CD4-positive, alpha-beta T cell treated with Interferon gamma for 1 hour (primary cell): ENCODE results near the gene MYOD1.

Experiments
- DNase-seq: peaks from one replicate; pipeline ENCODE4 v3.0.0-alpha.2; 2020

MYOD1 gene

DNA sequence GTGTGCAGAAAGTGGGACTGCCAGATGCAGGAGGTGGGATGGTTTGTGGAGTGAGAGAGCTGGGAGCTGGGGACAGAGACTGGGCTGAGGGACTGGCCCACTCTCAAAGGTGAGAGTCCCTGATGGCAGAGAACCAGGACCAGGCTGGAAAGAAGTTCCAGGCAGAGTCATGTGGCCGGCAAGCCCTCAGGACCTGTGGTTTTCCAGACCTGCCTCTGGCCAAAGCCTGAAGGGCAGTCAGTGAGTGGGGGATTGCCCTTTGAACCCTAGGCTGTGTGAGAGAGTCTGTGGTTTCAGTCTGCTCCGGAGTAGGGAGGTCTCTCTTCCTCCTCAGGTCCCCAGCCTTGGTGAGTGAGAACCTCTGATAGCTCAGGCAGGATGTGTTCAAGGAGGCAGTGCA is 32.2 kb downstream of the MYOD1 start:
- no peak for DNase-seq

DNA sequence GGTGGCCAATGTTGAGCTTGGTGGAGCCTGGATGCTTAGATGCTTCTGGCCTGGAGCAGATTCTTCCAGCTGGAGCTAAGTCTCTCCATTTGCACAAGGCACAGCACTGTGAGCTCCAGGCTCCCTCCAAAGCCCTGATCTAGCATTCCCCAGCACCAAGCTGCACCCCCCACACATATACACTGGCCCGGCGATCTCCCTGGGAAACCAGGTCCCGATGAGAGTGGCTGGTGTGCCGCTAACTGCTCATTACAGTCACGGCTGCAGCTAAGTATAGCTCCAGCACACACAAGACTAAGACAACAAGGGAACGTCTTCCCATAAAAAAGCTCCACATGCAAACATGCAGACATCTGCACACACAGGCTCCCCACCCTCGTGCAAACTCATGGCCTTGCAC is 32.8 kb downstream of the MYOD1 start:
- DNase-seq, result no peak

DNA sequence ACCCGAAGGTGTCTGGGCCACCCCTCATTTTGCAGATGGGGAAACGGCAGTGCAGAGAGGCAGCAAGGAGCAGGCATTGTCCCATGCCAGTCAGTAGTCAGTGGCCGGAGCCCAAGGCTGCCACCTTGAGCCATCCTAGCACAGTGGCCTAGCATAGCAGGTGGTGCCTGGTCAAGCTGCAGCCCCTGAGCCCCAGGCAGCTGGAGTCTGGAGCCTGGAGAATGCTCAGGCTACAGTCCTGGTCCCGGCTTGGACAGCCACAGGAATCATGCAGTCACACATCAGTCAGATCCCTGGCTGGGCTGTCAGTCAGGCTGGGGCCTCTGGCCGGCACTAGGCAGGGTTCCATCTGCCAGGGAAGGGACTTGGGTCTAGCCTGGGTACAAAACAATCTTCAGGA is 33.8 kb downstream of the MYOD1 start:
- DNase-seq, result no peak

DNA sequence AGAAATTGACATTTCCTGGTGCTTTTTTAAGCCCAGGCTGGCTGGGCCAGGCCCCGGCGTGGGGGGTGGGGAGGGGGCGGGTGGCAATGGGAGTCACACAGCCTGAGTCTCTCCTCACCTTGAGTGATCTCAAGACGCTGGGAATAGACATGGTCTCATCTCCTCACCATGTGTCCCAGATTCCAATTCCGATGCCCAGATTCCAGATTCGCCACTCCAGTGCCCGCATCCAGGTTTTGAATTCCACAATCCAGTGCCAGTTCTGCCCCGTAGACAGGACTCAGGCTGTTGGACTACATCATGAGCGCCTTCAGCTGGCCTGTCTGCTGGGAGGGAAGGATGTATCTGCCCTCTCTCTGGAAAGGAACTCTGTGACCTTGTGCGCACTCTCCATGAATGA is 34.3 kb downstream of the MYOD1 start:
- no peak for DNase-seq

DNA sequence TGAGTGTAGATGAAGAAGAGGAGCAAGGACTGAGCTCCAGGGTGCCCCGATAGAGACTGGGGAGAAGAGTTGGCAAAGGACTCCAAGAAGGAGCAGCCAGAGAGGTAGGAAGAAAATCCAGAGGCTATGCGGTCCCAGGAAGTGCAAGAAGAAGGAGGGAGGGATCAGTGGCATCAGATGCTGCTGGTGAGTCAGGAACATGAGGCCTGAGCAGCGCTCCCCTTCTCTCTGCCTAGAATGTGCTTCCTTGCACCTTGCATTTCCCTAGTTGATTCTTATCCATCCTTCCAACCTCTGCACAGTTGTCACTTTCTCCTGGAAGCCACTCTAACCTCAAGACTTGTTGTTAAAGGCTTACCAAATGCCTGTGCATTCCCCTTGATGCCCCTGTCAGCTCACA is 36.5 kb downstream of the MYOD1 start:
- DNase-seq, result no peak

DNA sequence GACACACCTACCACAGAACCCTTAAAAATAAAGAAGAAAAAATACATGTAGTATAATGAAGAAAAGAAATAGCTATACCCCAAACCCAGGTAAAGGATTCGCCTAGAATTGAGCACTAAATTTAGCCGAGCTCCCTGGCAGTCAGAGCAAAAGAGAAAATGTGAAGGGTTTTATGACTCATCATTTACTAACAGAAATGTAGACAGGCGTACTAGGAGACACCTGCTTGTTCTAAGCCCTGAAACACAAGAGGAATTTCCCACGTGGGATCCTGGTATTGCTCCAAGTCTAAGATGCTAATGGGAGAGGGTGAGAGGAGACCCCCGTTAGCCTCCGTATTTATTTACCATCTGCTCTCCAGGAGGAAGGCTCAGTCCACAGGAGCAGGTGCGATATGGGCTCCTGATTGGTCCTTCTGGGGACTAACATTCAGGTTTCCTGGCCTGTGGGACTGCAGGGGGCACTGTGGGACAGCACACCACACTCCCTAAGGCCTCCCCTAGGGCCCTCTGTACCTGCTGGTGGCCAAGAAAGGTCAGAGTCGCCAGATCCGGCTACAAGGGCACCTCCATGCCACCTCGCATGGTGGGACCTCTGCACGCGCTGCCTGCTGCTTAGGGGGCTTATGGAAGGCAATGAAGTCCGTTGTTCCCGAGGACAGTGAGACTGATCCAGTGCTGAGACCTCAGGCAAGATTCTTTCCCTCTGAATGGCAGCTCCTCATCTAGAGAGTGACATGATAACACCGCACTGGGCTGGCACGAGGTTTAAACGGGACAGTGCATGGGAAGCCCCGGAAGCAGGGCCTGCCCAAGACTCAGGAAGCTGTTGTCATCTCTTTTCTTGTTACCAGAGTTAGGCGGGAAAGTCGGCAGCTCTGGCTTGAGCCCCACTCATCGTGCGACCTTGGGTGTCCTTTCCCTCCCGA is 41.0 kb downstream of the MYOD1 start:
- no peak for DNase-seq

DNA sequence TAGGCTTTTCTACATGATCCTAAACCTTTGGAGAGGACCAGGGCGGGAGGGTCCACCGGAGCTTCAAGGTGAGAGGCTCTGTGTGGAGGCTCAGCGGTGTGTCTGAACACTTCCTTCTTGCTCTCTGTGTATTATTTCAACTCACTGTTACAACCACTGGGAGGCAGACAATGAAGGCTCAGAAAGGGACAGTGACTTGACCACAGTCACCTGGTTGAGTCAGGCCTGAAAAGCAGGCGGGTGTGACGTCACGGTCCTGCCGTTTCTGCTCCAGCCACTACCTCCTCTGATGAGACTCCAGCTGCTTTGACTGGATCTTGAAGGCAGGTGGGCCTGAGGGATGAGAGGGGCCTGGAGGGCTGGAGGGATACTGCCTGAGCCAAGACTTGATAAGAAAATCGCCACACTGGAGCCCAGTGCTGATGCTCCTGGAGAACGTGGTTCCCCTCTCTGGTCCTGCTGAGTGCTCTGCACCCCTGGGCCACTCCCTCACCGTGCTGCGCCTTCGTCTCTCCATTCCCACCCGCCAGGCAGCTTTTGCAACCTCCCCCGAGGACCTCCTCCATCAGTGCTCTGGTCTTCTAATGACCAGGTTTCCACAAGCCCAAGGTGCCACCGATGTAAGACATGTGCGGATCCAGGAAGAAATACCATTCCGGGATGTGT is 43.1 kb downstream of the MYOD1 start:
- no peak for DNase-seq

DNA sequence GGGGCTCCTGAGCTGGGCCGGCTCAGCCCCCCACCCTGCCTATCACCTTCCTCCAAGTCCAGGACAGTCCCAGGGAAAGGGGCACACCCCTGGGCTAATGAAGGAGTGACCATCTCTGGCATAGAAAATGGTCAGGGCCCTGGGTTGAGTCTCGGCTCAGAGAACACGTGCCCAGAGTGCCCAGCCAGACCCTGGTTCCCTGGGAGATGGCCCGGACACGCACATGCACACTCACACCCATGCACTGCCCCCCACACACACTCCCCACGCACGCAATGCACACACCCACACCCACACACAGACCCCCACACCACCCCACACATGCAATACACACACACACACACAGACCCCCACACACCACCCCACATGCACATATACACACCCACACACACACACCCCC is 43.9 kb downstream of the MYOD1 start:
- no peak for DNase-seq

DNA sequence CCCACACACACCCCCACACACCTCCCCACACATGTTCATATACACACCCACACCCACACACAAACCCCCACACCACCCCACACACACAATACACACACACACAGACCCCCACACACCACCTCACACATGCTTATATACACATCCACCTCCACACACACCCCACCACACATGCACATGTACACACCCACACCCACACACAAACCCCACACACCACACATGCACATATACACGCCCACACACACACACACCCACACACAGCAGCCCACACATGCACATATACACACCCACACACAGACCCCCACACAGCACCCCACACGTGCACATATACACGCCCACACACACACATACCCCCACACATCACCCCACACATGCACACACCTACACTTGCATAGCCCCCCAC is 44.3 kb downstream of the MYOD1 start:
- DNase-seq, result no peak

DNA sequence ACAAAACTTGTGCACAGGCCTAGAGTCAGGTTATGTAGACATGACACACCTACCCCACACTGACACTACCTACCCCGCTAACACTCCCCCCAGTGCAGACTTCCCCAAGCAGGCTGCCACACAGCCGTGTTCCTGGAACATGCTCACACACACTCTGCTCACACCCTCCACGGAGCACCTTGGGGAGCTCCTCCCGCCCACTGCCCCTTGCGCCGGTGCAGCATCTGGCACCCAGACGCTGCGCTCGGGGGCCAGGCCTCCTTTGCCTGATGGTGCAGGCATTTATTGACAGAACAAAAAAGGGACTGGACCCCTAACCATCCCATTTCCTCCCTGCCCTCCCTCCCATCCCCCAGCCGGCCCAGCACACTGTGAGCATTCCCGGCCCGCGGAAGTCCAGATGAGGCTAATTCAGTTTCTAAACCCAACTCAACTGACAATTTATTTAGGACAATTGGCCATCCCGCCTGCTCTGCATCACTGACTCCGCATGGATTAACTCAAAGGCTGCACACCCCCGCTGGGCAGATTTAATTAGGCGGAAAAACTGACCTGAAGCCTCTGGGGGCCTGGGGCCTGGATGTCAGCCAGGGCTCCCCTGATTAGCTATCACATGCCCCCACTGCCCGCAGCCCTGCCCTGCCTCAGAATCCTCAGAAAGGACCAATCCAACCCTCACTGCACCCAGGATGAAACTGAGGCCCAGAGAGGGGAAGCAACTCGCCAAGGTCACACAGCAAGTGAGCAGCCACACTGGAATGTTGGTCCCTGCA is 45.3 kb downstream of the MYOD1 start:
- DNase-seq, result no peak

DNA sequence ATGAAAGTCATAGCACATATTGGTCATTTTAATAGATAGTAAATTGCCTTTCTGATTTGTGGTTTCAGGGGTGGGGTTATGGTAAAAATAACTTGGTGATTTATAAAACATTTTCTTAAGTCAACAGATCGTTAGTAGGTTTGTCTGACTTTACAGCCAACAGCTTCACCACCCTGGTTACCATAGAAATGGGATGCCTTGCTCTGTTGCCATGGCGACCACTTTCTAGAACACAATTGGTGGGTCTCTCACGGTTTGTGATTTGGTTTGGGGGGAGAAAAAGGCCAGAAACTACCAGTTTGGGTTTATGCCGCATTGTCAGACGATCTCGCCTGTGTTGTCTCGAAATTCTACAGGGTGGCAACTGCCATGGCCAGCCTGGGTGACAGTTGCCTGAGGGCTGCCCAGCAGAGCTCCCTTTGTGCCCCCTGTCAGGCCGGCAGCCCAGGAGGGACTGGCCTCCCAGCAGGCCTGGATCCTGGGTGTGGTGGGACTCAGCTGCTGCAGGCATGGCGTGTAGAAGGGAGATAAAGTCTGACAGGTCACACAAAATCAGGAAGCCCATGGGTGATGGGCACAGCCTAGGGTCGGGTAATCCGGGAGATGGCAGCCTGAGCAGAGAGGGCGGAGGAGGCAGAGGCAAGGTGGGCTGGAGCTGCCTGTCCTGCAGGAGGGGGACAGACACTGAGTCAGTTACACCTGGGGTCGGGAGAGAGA is 46.1 kb downstream of the MYOD1 start:
- DNase-seq, result no peak

DNA sequence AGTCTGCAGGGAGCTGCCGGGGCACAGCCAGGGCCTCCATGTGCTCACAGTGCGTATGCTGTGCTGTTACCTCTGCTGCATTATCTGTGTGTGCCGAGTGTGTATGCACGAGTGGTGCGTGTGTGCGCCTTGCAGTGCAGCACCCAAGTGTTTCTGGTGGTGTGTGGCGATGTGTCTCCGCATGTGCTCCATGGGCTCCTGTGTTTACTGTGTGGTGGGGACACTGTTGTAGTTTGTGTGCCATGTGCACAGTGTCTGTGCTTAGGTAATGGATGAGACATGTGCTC is 46.6 kb downstream of the MYOD1 start:
- no peak for DNase-seq

DNA sequence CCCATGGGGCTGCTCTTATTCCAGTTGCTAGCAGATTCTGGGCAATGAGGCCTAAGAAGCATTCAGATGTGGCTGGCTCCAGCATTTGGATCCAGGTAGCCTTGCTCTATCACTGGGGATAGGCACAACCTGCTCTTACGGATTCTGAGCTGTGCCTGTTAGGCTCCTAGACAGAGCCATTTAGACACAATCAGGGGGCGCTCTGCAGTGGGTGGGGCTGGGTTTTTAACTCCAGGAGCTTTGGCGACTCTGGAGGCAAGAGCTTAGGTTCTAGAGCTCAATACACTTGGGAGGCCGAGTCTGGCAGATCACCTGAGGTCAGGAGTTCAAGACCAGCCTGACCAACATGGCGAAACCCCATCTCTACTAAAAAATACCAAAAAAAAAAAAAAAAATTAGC is 47.2 kb downstream of the MYOD1 start:
- no peak for DNase-seq

DNA sequence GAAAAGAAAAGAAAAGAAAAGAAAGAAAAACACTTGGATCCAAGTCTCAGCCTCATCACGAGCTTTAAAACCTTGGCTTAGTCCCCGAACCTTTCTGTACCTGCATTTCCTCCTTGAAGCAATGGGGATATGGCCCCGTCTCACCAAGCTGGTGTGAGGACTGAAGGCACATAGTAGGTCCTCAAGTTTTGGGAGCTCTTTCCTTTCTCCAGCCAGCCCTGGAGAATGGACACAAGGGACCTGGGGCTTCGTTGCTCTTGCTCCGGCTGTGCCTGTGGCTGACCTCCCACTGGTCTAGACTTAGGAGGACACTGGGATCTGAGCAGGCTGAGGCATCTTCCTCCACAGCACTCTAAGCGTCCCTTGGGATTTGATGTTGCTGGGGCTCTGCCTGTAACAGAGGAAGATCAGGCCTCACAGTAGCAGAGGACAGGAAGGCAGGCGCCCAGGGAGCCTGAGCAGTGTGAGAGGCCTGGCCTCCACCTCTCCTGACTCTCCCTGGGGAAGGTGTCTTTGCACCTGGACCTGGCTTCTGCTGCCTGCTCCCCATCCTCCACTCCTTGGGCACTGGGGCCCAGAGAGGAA is 48.0 kb downstream of the MYOD1 start:
- no peak for DNase-seq

DNA sequence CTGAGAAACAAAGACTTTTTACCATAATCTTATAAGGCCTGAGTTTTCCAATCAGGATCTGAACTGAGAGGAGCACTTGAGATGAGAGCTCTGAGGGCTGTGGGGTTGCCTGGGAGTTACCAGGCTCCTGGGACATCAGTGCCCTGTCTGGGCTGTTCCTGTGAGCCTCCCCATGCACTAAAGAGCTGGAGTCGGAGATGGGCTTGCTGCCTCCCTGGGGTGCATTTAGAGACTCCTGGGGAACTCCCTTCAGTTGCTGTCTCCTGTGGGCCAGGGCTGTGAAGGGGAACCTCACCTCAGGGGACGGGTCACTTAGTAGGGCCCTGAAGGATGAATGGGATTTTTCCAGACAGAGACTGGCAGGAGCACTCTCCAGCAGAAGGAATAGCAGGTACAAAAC is 48.5 kb downstream of the MYOD1 start:
- DNase-seq, result no peak

DNA sequence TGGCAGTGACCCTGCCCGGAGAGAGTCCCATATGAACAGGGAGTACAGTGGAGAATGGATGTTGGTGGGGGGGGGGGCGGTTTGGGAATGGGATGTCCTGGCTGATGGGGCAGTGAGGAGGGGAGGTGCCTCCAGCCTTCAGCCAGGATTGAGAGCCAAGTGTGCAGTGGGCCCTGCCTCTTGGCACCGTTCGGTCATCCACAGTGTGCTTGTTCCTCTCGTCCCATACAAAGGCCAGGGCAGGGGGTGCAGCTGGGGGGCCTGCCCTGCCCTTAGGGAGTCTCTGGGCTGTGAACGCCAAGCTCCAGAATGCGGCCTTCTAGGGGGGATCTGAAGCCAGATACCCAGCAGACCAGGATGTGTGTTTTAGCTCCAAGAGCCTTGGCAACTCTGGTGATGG is 49.2 kb downstream of the MYOD1 start:
- DNase-seq, result no peak

DNA sequence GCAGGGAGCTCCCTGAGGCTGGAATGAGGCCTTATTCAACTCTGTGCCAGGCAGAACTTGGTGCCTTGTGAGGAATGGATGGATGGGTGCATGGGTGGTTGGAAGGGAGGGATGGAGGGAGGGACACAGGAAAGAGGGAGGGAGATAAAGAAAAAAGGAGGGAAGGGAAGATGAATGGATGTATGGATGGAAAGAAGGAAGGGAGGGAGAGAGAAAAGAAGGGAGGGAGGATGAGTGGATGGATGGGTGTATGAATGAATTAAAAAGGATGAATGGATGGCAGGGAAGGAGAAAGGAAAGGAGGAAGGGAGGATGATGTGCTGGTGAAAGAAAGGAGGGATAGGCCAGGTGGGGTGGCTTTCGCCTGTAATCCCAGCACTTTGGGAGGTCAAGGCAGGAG is 49.8 kb downstream of the MYOD1 start:
- DNase-seq, result no peak

DNA sequence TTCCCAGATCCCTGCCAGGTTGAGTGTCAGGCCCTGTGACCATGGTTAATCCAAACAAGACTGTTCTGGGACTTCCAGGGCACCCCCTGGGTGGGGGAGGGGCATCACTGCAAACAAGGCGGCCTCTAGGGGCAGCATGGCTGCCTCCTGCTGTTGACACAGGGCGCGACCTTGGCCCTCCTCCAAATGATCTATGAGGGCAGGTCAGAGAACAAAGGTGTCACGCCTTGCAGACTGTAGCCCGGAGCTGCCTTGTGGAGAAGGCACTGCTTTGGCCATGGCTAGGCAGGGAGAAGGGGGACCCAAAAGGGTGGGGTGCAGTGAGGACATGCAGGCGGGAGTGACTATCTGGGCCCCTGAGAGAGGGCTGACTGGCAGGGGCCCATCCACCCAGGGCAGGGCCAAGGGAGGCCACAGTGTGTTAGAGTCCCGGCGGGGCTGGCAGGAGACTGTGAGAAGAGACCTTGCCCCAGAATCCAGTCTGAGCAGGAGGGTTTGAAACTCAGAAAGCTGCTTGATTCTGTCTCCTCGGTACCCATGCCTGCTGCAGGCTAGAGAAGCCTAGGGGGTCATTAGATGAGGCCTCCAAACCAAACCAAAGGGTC is 50.8 kb downstream of the MYOD1 start:
- no peak for DNase-seq

DNA sequence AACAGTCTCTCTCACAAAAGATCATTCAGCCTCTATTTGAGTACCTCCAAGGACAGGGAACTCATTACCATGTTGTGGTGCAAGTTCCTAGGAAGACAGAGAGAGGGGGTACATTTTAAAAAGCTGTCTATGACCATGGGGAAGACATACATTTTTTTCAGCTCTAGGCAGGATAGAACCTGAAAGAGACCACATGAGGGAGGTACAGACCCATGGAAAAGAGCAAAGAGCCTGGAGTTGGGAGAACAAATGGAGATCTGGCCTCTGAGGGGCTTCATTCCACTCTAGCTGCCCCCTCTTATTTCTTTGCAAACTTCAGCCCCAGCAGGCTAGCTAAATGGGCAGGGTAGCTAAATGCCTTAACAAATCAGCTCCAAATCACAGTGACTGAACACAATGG is 51.5 kb downstream of the MYOD1 start:
- no peak for DNase-seq

DNA sequence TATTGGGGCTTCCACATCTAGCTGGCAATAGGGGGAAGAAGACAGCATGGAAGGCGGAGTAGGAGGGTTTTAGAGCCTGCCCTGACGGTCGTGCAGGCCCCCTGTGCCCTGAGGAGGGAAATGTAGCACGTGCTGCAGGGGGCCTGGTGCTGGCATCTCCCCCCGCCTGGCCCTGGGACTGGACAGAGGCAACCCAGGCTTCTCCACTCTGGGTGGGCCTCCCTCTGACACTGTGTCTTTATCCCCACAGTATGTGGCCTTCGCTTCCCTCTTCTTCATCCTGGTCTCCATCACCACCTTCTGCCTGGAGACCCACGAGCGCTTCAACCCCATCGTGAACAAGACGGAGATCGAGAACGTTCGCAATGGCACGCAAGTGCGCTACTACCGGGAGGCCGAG is 52.0 kb downstream of the MYOD1 start:
- no peak for DNase-seq
